AG20443 (cell line): ENCODE data around the gene CGB5.
"Not testable (repeated sequence)": the region's sequence is repeated elsewhere in the genome, so short reads cannot be mapped to it uniquely, and the experiment has no call there.

Experiments used
- DNase-seq: peaks from one replicate; pipeline ENCODE4 v3.0.0; 2012; ENCODE audit warnings: low spot score, mixed read lengths

CGB5 gene

DNA sequence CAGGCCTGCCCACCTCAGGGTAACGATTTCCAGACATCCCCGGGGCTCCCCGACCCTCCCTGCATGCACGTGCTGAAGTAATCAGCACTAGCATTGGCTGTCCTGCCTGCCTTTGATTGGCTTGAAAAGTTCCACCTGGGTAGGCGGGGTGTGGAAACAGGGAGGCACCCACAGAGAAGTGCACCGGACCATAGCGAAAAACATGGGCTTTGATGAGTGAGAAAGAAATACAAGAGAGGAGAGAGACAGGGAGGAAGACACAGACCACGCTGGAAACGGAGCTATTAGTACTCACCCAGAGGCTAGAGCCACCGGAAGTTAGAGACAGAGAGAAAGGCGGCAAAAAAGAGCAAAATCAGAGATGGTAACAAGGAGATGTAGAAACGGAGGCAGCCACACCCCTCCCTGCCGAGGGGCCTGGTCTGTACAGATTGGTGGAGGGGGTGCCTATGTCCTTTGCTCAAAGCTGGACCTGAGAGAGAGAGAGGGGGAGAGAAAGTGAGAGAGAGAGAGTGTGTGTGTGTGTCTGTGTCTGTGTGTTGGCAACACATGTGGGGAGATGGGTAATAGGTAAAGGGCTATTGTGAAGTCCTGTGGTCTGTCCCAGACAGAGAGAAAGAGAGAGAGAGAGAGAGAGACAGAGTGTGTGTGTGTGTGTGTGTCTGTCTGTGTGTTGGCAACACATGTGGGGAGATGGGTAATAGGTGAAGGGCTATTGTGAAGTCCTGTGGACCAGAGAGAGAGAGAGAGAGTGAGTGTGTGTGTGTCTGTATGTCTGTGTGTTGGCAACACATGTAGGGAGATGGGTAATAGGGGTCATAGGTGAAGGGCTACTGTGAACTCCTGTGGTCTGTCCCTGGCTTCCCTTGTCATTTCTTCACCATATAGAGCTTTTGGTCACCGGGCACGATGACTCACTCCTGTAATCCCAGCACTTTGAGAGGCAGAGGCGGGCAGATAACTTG is 22.4 kb upstream of the CGB5 start:
- no peak for DNase-seq

DNA sequence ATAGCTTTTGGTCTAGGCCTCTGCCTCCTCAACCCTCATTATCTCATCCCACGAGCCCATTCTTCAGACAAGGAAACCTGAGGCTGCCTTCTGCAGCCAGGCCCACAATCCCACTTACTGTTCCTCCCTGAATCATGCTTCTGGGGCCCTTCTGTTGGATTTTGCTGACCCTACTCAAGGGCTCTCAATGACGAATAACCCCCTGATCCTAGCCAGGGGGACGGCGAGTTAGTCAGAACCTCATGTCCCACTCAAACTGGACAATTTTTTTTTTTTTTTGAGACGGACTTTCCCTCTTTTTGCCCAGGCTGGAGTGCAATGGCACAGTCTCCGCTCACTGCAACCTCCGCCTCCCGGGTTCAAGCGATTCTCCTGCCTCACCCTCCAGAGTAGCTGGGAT is 21.5 kb upstream of the CGB5 start:
- no peak for DNase-seq

DNA sequence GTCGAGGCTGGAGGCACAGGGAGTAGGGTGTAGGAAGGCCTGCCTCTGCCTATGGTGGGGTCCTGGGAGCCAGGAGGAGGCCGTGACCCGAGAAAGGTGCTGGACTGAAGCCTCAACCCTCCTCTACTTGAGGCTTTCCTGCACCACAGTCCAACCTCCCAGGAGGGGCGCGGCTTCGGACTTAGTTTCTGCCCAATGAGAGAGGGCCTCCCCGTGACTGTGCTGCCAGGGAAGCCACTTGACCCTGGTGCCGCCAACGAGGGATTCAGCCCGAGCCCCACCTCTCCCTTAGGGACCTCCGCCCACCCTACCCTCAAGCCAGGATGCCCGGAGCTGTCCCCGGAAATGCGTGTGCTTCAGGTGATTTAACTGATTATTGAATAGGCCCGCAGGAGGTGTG is 19.4 kb upstream of the CGB5 start, which contains the start of gene CGB3:
Gene CGB3 (minus strand): TSS at position 101 of the 400 bp plus-strand sequence. CDS start 362 bp downstream, outside the sequence.
- DNase-seq, result not testable (repeated sequence)

DNA sequence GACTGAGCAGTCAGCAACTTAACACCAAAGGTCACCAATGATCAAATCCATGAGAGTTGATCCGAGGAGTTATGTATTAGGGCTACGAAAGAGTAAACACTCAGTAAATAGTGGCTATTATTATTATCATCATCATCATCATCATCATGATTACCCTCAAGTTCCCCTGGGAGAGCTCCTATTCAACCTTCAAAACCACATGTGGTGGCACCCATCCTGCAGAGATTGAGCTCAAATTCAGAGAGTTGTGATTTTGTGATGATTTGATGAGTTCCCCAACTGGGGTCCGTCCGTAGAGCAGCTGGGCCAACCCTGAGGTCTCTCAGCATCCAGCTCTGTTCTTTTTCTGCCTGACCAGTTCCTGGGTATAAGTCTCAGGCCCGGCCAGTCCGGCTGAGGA is 18.6 kb upstream of the CGB5 start:
- DNase-seq, result not testable (repeated sequence)

DNA sequence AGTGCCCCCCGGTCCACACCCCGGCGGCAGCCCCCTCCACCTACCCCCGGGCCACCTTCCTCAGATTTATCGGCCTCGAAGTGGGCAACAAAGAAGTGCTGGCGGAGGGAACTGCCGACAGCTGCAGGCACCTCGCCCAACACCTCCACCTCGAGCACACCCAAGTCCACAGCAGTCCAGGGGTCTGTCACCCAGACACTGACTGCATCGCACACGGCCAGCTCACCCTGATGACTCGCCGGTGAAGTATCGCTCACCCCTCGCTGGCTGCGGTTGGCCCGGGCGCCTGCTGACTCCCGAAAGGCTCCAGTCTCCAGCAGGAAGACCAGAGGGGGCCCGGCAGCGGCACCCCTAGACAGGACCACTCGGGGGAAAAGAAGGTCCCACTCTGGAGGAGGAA is 18.0 kb upstream of the CGB5 start:
- not testable (repeated sequence) for DNase-seq

DNA sequence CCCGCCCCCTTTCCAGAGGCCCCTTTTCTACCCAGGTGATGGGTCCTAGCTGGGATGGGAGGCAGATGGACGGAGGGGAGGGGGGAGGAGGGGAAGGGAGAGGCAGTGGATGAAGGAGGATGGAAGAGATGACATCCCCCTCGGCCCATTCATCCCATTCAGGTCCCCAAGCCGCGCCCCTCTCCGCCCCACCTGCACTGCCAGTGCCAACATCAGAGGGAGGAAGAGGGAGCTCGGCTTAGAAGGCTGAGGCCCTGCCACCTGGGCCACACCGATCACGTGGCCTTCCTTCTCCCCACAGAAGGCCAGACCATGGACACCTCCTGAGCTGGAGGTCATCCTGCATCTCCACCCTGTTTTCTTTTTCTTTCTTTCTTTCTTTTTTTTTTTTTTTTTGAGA is 15.0 kb upstream of the CGB5 start:
- DNase-seq, result not testable (repeated sequence)

DNA sequence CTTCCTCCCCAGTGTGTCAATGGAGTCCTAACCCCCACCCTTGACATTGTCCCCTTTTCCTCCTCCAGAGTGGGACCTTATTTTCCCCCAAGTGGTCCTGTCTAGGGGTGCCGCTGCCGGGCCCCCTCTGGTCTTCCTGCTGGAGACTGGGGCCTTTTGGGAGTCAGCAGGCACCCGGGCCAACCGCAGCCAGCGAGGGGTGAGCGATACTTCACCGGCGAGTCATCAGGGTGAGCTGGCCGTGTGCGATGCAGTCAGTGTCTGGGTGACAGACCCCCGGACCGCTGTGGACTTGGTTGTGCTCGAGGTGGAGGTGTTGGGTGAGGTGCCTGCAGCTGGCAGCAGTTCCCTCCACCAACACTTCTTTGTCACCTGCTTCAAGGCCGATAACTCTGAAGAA is 13.9 kb upstream of the CGB5 start:
- not testable (repeated sequence) for DNase-seq

DNA sequence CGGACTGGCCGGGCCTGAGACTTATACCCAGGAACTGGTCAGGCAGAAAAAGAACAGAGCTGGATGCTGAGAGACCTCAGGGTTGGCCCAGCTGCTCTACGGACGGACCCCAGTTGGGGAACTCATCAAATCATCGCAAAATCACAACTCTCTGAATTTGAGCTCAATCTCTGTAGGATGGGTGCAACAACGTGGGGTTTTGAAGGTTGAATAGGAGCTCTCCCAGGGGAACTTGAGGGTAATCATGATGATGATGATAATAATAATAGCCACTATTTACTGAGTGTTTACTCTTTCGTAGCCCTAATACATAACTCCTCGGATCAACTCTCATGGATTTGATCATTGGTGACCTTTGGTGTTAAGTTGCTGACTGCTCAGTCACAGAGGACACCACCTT is 13.3 kb upstream of the CGB5 start:
- not testable (repeated sequence) for DNase-seq

DNA sequence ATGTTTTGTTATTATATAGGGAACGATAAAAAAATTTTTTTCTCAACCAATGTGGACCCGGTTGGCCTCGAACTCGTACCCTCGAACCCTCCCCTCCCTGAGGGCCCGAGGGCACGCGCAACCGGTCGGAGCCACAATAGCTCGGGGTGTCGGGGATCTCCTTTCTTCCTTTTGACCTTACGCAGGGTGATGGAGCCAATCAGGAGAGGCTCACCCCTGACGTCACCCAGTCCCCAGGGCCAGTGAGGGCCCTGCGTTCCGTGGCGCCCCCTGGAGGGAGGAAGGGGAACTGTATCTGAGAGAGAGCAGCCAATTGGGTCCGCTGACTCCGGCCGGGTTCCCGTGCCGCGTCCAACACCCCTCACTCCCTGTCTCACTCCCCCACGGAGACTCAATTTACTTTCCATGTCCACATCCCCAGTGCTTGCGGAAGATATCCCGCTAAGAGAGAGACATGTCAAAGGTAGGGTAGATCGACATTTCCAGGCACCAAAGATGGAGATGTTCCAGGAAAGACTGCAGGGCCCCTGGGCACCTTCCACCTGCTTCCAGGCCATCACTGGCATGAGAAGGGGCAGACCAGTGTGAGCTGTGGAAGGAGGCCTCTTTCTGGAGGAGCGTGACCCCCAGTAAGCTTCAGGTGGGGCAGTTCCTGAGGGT is 11.9 kb upstream of the CGB5 start, which contains the start of gene CGB2:
Gene CGB2 (plus strand): TSS at position 249 of the 660 bp plus-strand sequence. CDS start 206 bp downstream, at position 455.
- DNase-seq, result not testable (repeated sequence)

DNA sequence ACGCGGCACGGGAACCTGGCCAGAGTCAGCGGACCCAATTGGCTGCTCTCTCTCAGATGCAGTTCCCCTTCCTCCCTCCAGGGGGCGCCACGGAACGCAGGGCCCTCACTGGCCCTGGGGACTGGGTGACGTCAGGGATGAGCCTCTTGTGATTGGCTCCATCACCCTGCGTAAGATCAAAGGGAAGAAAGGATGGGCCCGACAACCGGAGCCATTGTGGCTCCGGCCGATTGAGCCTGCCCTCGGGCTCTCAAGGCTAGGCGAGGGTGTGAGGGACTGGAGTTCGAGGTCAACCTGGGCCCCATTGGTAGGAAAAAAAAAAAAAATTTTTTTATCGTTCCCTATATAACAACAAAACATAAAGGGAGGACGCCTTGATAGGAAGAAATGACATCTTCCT is 6.8 kb upstream of the CGB5 start, which contains the start of gene CGB1:
Gene CGB1 (minus strand): TSS at position 81 of the 400 bp plus-strand sequence. CDS start 184 bp downstream, outside the sequence.
- DNase-seq, result not testable (repeated sequence)

DNA sequence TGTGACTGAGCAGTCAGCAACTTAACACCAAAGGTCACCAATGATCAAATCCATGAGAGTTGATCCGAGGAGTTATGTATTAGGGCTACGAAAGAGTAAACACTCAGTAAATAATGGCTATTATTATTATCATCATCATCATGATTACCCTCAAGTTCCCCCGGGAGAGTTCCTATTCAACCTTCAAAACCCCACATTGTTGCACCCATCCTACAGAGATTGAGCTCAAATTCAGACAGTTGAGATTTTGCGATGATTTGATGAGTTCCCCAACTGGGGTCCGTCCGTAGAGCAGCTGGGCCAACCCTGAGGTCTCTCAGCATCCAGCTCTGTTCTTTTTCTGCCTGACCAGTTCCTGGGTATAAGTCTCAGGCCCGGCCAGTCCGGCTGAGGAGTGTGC is 5.5 kb upstream of the CGB5 start:
- DNase-seq, result not testable (repeated sequence)

DNA sequence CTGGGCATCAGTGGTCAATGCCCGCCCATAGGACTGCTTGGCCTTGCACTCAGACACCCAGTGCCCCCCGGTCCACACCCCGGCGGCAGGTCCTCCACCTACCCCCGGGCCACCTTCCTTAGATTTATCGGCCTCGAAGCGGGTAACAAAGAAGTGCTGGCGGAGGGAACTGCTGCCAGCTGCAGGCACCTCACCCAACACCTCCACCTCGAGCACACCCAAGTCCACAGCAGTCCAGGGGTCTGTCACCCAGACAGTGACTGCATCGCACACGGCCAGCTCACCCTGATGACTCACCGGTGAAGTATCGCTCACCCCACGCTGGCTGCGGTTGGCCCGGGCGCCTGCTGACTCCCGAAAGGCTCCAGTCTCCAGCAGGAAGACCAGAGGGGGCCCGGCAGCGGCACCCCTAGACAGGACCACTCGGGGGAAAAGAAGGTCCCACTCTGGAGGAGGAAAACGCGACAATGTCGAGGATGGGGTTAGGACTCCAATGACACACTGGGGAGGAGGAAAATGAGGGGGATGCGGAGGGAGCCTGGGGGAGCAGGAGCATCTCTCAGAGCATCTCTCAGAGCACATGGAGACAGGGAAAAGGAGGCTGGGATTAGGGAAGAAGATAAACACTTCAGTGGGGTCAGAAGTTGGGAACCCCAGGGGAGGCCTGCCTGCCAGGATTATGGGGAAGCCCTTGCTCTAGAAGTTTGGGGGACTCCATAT is 4.9 kb upstream of the CGB5 start:
- DNase-seq, result peak; percentile 65

DNA sequence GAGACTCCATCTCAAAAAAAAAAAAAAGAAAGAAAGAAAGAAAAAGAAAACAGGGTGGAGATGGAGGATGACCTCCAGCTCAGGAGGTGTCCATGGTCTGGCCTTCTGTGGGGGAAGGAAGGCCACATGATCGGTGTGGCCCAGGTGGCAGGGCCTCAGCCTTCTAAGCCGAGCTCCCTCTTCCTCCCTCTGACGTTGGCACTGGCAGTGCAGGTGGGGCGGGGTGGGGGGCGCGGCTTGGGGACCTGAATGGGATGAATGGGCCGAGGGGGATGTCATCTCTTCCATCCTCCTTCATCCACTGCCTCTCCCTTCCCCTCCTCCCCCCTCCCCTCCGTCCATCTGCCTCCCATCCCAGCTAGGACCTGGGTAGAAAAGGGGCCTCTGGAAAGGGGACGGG is 3.9 kb upstream of the CGB5 start:
- not testable (repeated sequence) for DNase-seq

DNA sequence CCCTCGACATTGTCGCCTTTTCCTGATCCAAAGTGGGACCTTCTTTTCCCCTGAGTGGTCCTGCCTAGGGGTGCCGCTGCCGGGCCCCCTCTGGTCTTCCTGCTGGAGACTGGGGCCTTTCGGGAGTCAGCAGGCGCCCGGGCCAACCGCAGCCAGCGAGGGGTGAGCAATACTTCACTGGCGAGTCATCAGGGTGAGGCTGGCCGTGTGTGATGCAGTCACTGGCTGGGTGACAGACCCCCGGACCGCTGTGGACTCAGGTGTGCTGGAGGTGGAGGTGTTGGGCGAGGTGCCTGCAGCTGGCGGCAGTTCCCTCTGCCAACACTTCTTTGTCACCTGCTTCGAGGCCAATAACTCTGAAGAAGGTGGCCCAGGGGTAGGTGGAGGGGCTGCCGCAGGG is 1.5 kb upstream of the CGB5 start:
- DNase-seq, result peak; percentile 20

DNA sequence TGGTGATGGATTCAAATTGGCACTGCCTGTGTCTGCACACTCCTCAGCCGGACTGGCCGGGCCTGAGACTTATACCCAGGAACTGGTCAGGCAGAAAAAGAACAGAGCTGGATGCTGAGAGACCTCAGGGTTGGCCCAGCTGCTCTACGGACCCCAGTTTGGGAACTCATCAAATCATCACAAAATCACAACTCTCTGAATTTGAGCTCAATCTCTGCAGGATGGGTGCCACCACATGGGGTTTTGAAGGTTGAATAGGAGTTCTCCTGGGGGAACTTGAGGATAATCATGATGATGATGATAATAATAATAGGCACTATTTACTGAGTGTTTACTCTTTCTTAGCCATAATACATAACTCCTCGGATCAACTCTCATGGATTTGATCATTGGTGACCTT is 982 bp upstream of the CGB5 start:
- not testable (repeated sequence) for DNase-seq

DNA sequence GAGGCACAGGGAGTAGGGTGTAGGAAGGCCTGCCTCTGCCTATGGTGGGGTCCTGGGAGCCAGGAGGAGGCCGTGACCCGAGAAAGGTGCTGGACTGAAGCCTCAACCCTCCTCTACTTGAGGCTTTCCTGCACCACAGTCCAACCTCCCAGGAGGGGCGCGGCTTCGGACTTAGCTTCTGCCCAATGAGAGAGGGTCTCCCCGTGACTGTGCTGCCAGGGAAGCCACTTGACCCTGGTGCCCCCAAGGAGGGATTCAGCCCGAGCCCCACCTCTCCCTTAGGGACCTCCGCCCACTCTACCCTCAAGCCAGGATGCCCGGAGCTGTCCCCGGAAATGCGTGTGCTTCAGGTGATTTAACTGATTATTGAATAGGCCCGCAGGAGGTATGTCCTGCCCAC is 5.4 kb downstream of the CGB5 start, which contains the start of gene CGB8:
Gene CGB8 (minus strand): TSS at position 101 of the 400 bp plus-strand sequence. CDS start 372 bp downstream, outside the sequence.
- DNase-seq, result not testable (repeated sequence)

DNA sequence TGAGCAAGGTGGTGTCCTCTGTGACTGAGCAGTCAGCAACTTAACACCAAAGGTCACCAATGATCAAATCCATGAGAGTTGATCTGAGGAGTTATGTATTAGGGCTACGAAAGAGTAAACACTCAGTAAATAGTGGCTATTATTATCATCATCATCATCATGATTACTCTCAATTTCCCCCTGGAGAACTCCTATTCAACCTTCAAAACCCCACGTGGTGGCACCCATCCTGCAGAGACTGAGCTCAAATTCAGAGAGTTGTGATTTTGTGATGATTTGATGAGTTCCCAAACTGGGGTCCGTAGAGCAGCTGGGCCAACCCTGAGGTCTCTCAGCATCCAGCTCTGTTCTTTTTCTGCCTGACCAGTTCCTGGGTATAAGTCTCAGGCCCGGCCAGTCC is 6.2 kb downstream of the CGB5 start:
- DNase-seq, result not testable (repeated sequence)

DNA sequence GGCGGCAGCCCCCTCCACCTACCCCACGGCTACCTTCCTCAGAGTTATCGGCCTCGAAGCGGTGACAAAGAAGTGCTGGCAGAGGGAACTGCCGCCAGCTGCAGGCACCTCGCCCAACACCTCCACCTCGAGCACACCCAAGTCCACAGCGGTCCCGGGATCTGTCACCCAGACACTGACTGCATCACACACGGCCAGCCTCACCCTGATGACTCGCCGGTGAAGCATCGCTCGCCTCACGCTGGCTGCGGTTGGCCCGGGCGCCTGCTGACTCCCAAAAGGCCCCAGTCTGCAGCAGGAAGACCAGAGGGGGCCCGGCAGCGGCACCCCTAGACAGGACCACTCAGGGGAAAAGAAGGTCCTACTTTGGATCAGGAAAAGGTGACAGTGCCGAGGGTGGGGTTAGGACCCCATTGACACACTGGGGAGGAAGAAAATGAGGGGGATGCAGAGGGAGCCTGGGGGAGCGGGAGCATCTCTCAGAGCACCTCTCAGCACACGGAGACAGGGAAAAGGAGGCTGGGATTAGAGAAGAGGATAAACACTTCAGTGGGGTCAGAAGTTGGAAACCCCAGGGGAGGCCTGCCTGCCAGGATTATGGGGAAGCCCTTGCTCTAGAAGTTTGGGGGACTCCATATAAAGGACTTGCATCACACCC is 6.9 kb downstream of the CGB5 start:
- peak; percentile 72 for DNase-seq

DNA sequence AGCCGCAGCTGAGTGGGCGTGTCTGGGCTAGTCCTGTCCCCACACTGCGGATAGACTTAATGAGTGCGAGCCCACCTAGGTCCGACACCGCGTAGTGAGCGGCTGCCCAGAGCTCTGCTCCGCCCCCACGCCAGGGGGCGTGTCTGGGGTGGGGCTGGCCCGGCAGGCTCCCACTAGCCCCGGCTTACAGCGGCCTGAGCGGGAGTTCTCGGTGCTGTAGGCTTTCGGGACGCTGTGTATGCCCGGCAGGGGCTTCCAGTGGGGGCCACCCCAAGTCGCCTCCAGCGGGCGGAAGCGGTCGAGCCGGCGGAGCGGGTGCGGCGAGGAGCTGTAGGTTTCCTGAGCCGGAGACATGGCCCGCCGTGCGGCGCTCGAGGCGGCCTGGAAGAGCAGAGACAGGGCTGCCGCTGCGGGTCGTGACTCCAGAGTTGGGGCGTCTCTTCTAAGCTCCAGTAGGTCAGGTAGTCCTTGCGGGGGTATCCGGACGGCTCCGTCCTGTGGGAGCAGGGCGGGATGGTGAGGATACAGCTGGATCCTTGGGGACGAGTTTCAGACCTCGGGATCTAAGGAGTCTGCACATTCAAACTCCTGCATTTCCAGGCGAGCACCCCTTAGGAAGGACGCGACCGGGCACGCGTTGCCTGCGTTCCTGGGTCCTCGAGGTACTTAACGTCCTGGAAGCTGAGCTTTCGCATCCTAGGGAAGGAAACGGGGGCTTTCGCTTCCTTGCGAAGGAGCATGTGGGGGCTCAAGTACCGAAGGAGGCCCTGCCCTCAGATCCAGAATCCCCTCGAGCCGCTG is 12.7 kb downstream of the CGB5 start:
- peak; percentile 92 for DNase-seq

DNA sequence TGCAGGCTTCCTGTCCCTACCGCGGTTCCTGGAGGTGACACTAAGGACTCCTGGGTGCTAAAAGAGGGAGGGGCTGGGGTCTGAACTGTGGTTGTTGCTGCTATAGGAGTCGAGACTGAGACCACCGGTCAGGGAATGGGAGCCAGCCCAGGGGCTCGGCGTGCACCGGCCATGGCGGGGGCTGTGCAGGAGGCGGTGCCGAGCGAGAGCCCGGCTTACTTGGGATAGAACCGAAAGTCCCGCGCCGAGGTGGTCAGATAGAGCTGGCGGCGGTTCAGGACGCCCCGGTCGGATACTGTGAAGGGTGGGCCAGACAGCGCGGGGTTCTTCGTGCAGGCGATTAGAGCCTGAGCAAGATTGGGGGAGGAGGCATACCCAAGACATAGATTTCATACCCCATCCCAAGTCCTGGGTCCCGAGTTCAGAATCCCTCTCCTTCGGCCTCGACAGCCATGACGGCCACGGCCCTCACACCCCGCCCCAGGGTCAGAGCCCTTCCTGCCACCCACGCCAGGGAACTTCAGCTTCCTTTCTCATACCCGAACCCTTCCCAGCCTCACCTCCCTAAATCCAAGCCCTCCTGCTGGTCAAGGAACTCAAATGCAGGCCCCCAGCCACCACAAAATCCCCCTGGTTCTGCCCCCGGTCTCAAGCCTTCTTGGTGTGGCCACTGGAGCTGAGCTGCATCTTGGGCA is 13.4 kb downstream of the CGB5 start:
- not testable (repeated sequence) for DNase-seq
